Measurements from ENCODE around the gene EXOC2.
A peak's percentile ranks its signal among the peaks of the same experiment; 100 is the strongest.
"Not testable (repeated sequence)": the region's sequence is repeated elsewhere in the genome, so short reads cannot be mapped to it uniquely, and the experiment has no call there.

EXOC2 gene

GRCh38 chr6:633611-634010, 59.3 kb downstream of the EXOC2 start:
- DNase-seq, result no peak

GRCh38 chr6:628766-629165, 64.2 kb downstream of the EXOC2 start:
- DNase-seq, result no peak

GRCh38 chr6:626236-626635, 66.7 kb downstream of the EXOC2 start:
- DNase-seq, result no peak

GRCh38 chr6:624979-625378, 68.0 kb downstream of the EXOC2 start:
- no peak for DNase-seq

GRCh38 chr6:622462-622861, 70.5 kb downstream of the EXOC2 start:
- DNase-seq, result no peak

- no peak for DNase-seq
Measured at GRCh38 chr6:621931-622330, 71.0 kb downstream of the EXOC2 start.

- no peak for DNase-seq
Measured at GRCh38 chr6:620950-621349, 72.0 kb downstream of the EXOC2 start.

GRCh38 chr6:620166-620565, 72.8 kb downstream of the EXOC2 start:
- no peak for DNase-seq

GRCh38 chr6:617456-618100, 75.4 kb downstream of the EXOC2 start:
- DNase-seq, result peak; percentile 1

- DNase-seq, result no peak
Measured at GRCh38 chr6:613981-614380, 79.0 kb downstream of the EXOC2 start.

GRCh38 chr6:611928-612327, 81.0 kb downstream of the EXOC2 start:
- DNase-seq, result no peak

GRCh38 chr6:610882-611281, 82.1 kb downstream of the EXOC2 start:
- no peak for DNase-seq

GRCh38 chr6:609905-610304, 83.0 kb downstream of the EXOC2 start:
- DNase-seq, result no peak

- no peak for DNase-seq
Measured at GRCh38 chr6:606829-607379, 86.0 kb downstream of the EXOC2 start.

GRCh38 chr6:605895-606294, 87.0 kb downstream of the EXOC2 start:
- not testable (repeated sequence) for DNase-seq

GRCh38 chr6:604579-604978, 88.4 kb downstream of the EXOC2 start:
- DNase-seq, result no peak

- DNase-seq, result no peak
Measured at GRCh38 chr6:603265-603664, 89.7 kb downstream of the EXOC2 start.

- no peak for DNase-seq
Measured at GRCh38 chr6:599576-600448, 93.1 kb downstream of the EXOC2 start.

- no peak for DNase-seq
Measured at GRCh38 chr6:593907-594212, 99.1 kb downstream of the EXOC2 start.

- DNase-seq, result peak; percentile 41
Measured at GRCh38 chr6:593139-593906, 99.6 kb downstream of the EXOC2 start.

- DNase-seq, result no peak
Measured at GRCh38 chr6:589090-589489, 103.8 kb downstream of the EXOC2 start.

GRCh38 chr6:586553-586952, 106.4 kb downstream of the EXOC2 start:
- no peak for DNase-seq

- DNase-seq, result no peak
Measured at GRCh38 chr6:583635-584034, 109.3 kb downstream of the EXOC2 start.

GRCh38 chr6:583116-583515, 109.8 kb downstream of the EXOC2 start:
- DNase-seq, result no peak

All from NCI-H510A treated with DMSO at 0.1 percent for 48 hours (cell line).